ENCODE results near the gene HS6ST2.

Gene HS6ST2

GRCh38 chrX:132742246-132742645 lies 216.2 kb downstream of the HS6ST2 start:
- no peak for DNase-seq (ENCODE audit: low read depth in 2 of 2)

- no peak for DNase-seq (ENCODE audit: low read depth in 2 of 2)
Measured at GRCh38 chrX:132741689-132742088, 216.7 kb downstream of the HS6ST2 start.

GRCh38 chrX:132740316-132741123 lies 217.9 kb downstream of the HS6ST2 start:
- DNase-seq (ENCODE audit: low read depth in 2 of 2), result no peak

GRCh38 chrX:132738951-132739350 lies 219.5 kb downstream of the HS6ST2 start:
- no peak for DNase-seq (ENCODE audit: low read depth in 2 of 2)

- peak; percentile 6 to 32 for DNase-seq (ENCODE audit: low read depth in 2 of 2)
Measured at GRCh38 chrX:132737743-132738142, 220.7 kb downstream of the HS6ST2 start.

- DNase-seq (ENCODE audit: low read depth in 2 of 2), result no peak
Measured at GRCh38 chrX:132732236-132732635, 226.2 kb downstream of the HS6ST2 start.

- no peak for DNase-seq (ENCODE audit: low read depth in 2 of 2)
Measured at GRCh38 chrX:132730726-132731125, 227.7 kb downstream of the HS6ST2 start.

- no peak for DNase-seq (ENCODE audit: low read depth in 2 of 2)
Measured at GRCh38 chrX:132730266-132730665, 228.2 kb downstream of the HS6ST2 start.

GRCh38 chrX:132728296-132728695 lies 230.1 kb downstream of the HS6ST2 start:
- no peak for DNase-seq (ENCODE audit: low read depth in 2 of 2)

GRCh38 chrX:132718431-132718958 lies 239.9 kb downstream of the HS6ST2 start:
- DNase-seq (ENCODE audit: low read depth in 2 of 2), result no peak

GRCh38 chrX:132716006-132716405 lies 242.4 kb downstream of the HS6ST2 start:
- DNase-seq (ENCODE audit: low read depth in 2 of 2), result no peak

- DNase-seq (ENCODE audit: low read depth in 2 of 2), result no peak
Measured at GRCh38 chrX:132714913-132715312, 243.5 kb downstream of the HS6ST2 start.

- no peak for DNase-seq (ENCODE audit: low read depth in 2 of 2)
Measured at GRCh38 chrX:132712350-132712749, 246.1 kb downstream of the HS6ST2 start.

GRCh38 chrX:132710656-132711155 lies 247.7 kb downstream of the HS6ST2 start:
- no peak for DNase-seq (ENCODE audit: low read depth in 2 of 2)

GRCh38 chrX:132708529-132708928 lies 249.9 kb downstream of the HS6ST2 start:
- DNase-seq (ENCODE audit: low read depth in 2 of 2), result no peak

- DNase-seq (ENCODE audit: low read depth in 2 of 2), result no peak
Measured at GRCh38 chrX:132704769-132705168, 253.7 kb downstream of the HS6ST2 start.

GRCh38 chrX:132694382-132694781 lies 264.0 kb downstream of the HS6ST2 start:
- DNase-seq (ENCODE audit: low read depth in 2 of 2), result no peak

GRCh38 chrX:132692526-132692925 lies 265.9 kb downstream of the HS6ST2 start:
- DNase-seq (ENCODE audit: low read depth in 2 of 2), result no peak

GRCh38 chrX:132692066-132692465 lies 266.4 kb downstream of the HS6ST2 start:
- DNase-seq (ENCODE audit: low read depth in 2 of 2), result no peak

- no peak for DNase-seq (ENCODE audit: low read depth in 2 of 2)
Measured at GRCh38 chrX:132689612-132690563, 268.5 kb downstream of the HS6ST2 start.

- DNase-seq (ENCODE audit: low read depth in 2 of 2), result no peak
Measured at GRCh38 chrX:132685276-132685675, 273.2 kb downstream of the HS6ST2 start.

- DNase-seq (ENCODE audit: low read depth in 2 of 2), result no peak
Measured at GRCh38 chrX:132677233-132677716, 281.2 kb downstream of the HS6ST2 start.
